ENCODE measurements around the gene ACSF2. TPM values are rescaled to one million over a fixed set of nuclear protein-coding genes. Genes with fewer than 3 reads are reported as not detected.

ACSF2 gene
- total and polyA plus RNA-seq, 2 of the 13 experiments (the other 11 are each of a cell fraction or from before 2014, with no cell fraction given): 87.3 to 109 TPM

GRCh38 chr17:50518384-50519023 lies 92.5 kb downstream of the ACSF2 start (continued):
- TF ChIP-seq ARID5B (CRISPR knock-in tag; IDR thresholded peaks at IDR 0.05) (peak; percentile 35; the same call in 1 of the 2 replicates), KDM4B (CRISPR knock-in tag; IDR thresholded peaks at IDR 0.05) (0 out of 2 replicates have a peak, but pooled peaks have one; percentile 68), ZNF768 (CRISPR knock-in tag; IDR thresholded peaks at IDR 0.05) (peak; percentile 60; the same call in 1 of the 2 replicates), HINFP (CRISPR knock-in tag; IDR thresholded peaks at IDR 0.05; ENCODE audit: low read depth) (peak; percentile 51; the same call in 1 of the 2 replicates), DNMT1 (CRISPR knock-in tag; IDR thresholded peaks at IDR 0.05) (0 out of 2 replicates have a peak, but pooled peaks have one; percentile 7), ZSCAN31 (CRISPR knock-in tag; IDR thresholded peaks at IDR 0.05; ENCODE audit: low read depth) (peak; percentile 67), ZNF318 (CRISPR knock-in tag; IDR thresholded peaks at IDR 0.05) (no peak), DZIP1 (CRISPR knock-in tag; IDR thresholded peaks at IDR 0.05) (no peak), MBD4 (IDR thresholded peaks at IDR 0.05; ENCODE audit: borderline replicate concordance, low read length) (no peak), RAD21 (CRISPR knock-in tag; IDR thresholded peaks at IDR 0.05) (0 out of 2 replicates have a peak, but pooled peaks have one; percentile 32)

Data from HepG2 (cell line).